Skin of body (tissue), 2 donors: ENCODE data around the gene CABP2. TPM values are rescaled to one million over a fixed set of nuclear protein-coding genes. Genes with fewer than 3 reads are reported as not detected.
"Not testable (repeated sequence)": the region's sequence is repeated elsewhere in the genome, so short reads cannot be mapped to it uniquely, and the experiment has no call there.

Experiments used
- DNase-seq: peaks from one replicate; lab custom pipeline; 2025; lab: John Stamatoyannopoulos, UW
- total RNA-seq: library from RNA; depleted of rRNA; stranded (reverse); fragments of >200 nt; gene quantifications from one replicate; pipeline ENCODE4 v1.2.3, GENCODE V29; 2014

The CABP2 gene
- total RNA-seq = not detected

DNA sequence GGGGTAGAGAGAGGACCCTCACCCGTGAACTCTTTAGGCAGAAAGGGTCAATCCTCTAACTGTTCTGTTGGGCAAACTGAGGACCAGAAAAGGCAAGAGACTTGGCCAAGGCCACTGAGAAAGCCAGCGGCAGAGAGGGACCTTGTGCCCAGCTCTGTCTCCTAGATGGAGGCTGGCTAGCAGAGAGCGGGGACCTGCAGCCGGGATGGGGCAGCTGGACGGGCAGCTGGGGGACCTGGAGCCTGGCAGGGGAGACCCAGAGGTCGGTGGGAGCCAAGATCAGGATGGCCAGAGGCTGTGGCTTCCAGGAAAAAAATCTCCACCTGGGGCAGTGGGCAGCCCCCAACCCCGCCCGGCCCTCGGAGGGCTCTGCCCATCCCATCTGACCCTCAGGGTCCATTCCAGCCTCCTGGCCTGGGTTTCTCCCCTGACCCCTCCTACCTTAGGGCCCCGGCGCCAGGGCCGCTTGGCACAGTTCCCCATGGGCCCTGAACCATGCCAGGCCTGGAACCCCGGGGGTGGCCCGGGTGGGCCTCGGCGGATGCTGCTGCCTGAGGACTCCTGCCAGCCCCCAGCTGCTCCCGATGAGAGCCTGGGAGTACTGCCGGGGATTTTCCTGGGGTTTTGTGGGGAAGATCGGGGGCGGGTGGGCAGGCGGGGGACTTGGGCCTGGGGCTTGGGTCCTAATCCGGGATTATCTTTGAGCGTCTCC is at the start of gene CABP2:
CABP2 (minus strand) TSS at position 603 of the 712 bp plus-strand sequence; CDS start at position 483, 120 bp downstream.
- DNase-seq = no peak

DNA sequence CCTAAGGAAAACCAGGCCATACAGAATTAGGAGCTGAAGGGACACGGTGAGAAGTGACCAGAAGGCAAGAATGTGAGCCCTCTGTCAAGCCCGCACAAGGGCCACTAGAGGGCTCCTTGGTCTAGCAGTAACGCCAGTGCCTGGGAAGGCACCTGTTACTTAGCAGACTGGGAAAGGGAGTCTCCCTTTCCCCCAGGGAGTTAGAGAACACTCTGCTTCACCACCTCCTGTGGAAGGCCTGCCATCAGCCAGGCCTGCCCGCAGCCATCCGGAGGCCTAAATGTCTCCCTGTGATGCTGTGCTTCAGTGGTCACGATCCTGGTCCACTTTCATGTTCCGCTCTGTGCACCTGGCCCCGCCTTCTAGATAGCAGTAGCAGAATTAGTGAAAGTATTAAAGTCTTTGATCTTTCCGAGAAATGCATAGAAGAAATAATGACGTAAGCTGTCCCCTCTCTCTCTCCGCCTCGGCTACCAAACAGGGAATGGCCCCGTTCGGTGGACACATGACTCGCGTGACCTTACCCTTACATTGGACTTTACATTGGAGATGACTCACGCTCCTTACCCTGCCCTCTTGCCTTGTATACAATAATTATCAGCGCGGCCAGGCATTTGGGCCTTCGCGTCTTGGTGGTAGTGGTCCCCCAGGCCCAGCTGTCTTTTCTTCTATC is 49.6 kb upstream of the CABP2 start:
- no peak for DNase-seq

DNA sequence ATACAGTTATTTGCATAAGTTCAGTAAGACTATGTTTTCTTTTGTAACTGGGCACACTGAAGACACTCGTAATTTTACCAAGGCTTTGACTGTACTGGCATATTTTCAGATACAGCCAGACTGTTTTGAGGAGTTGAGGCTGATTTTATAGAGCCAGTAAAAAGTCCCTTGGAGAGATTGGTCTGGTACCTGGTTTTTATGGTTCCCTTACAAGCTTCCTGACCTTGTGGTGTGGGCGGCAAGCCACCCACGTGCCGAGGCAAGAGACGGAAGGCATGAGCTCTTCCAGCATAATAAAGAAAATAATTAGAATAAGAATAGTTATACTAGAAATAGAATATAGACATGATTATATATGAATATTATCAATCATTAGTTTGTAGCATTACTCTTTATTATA is 49.1 kb upstream of the CABP2 start:
- DNase-seq = no peak

DNA sequence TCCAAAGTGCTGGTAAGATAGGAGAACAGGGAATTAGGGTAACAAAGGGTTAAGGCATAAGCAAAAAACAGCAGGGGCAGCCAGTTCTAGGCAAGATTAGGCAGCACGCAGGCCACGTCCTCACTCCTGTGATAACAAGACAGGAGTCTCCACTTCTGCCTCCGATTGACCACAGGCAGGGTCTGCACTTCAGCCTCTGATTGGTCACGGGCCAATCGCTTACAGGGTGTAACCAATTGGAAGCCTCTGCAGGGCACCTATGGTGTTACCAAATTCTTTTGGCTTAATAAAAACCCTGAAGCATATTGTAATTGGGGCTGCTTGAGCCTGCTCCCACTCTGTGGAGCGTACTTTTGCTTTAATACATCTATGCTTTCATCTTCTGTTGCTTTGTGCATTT is 48.2 kb upstream of the CABP2 start:
- no peak for DNase-seq

DNA sequence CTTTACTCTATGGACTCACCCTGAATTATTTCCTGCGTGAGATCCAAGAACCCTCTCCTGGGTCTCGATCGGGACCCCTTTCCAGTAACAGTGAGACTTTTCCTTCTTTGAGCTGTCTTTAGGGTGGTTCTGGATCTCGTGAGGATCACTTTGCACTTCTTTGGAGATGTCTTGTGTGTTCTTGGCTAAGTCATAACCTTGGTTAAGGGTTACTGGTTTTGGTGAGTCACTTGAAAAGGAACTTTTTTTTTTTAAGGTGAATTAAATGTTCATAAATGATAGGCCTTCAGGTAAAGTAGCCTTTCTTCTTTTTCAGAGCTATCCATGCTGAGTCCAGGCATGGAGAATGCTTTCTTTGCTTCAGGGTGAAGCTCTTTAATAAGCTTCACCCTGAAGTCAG is 41.0 kb upstream of the CABP2 start:
- no peak for DNase-seq

DNA sequence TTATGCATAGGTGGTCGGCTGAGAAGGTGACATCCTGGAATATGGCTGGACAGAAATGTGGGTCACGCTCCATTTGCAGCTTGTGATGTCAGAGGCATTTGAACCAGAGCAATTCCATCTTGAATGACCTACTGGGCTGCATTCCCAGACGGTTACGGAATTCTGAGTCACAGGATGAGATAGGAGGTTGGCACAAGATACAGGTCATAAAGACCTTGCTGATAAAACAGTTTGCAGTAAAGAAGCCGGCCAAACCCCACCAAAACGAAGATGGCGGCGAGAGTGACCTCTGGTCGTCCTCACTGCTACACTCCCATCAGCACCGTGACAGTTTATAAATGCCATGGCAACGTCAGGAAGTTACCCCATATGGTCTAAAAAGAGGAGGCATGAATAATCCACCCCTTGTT is 40.5 kb upstream of the CABP2 start:
- peak; percentile 30 for DNase-seq

DNA sequence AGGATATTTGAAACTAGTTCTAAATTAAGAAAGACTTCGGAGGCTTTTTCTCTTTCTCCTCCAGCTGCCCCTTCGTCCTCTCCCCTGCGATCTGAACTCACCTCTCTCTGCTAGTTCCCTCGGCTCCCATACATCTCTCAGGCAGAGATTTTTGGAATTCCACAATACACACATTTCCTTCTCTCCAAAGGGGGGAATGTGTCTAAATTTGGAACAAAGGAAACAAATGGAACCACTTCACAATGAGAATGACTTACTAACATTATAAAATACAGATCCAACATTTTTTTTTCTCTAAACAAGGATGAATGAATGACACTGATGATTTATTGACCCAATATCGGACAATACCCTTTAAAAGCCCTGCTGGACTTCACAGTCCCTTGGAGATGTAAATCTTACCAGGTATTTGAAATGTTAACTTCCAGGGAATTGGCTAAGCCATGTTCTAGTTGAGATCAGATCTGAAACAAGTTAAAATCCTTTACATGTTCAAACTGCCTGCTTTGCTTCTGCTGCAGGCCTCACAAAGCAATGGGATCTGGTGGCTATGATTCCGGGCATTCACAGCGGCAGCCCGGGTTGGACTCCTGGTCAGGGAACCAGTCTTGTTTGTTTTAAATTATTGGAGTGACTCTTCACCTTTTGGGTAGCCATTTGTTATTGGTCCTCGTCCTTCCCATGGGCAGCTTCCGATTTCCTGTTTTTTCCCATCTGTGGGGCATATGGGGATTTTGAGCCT is 39.9 kb upstream of the CABP2 start:
- DNase-seq = no peak

DNA sequence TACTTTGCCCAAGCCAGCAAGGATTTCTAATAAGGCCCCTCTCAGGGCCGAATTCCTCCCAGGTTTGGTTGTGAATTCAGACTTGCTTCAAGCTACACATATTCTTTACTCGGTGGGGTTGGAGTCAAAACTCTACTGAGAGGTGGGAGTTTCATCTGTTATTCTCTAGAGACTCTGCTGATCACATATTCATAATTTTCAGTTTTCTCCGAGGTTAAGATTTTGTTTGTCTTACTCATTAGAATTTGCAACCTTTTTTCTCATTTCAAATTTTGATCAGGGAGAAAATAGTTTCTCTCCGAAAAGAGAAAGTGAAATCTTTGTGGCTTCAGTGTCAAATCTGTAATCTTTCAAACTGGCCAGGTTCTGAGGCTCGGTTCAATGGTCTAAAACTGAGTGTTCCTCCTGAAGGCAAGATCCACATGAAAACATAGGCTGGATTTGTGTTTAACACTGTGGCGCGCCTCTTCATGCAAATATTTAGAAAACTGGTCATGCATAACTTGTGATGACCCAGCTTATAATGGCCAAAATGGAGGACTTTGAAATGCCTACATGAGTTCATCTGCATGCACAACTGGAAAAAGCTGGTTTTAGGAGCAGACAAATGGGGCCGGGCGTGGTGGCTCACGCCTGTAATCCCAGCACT is 38.8 kb upstream of the CABP2 start:
- no peak for DNase-seq

DNA sequence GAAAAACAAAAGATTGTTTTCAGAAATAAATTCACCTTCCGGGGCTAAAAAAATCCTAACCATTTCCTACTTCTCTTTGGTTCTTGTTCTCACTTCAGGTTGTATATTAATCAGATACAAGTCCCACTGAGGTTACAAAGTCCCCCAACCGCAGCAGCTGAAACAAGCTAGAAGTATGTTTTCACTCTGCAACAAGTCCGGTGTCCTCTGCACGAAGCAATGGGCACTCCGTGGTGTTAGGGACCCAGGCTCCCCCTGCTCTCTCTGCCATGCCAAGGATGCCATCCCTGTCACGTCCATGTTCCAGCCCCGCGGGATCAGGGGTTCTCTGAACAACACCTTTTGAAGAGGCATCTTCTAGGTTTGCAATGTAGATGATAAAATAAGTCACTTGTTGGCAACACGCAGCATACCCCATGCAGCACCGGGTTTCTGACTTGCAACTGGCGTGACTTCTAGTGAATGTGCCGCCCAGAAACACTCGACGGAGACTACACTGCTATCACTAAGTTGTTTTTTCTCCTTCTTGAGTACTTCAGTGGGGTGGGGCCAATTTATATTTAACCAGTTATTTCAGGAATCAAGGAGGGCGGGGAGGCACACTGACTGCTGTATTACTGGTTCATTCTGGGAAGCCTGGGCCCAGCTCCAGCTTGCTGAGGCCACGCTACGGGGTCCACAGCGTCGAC is 35.0 kb upstream of the CABP2 start:
- DNase-seq = no peak

DNA sequence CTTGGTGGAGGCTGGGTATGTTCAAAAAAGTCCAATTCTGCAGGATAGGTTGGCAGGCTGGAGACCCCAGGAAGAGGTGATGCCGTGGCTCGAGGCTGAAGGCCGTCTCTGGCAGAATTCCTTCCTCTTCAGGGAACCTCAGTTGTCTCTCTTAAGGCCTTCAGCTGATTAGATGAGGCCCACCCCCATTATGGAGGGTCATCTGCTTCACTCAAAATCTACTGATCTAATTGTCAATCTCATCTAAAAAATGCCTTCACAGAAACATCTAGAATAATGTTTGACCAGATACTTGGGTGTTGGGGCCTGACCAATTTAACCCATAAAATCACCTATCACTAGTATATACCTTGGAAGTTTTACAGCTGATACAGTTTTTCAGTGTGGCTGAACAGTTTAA is 33.0 kb upstream of the CABP2 start:
- no peak for DNase-seq

DNA sequence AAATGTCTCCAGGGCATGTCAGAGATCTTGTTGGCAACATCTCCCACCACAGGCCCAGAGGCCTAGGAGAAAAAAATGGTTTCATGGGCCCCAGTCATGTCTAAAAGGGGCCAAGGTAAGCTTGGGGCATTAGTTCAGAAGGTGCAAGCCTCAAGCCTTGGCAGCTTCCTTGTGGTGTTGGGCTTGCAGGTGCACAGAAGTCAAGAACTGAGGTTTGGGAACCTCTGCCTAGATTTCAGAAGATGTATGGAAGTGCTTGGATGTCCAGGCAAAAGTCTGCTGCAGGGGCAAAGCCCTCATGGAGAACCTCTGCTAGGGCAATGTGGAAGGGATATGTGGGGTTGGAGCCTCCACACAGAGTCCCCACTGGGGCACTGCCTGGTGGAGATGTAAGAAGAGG is 28.5 kb upstream of the CABP2 start:
- not testable (repeated sequence) for DNase-seq

DNA sequence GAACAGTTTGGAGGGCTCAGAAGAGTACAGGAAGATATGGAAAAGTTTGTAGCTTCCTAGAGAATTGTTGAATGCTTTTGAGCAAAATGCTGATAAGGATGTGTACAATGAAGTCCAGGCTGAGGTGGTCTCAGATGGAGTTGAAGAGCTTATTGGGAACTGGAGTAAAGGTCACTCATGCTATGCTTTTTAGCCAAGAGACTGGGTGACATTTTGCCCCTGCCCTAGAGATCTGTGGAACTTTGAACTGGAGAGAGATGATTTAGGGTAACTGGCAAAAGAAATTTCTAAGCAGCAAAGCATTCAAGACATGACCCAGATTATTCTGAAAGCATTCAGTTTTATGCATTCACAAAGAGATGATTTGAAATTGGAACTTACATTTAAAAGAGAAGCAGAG is 27.9 kb upstream of the CABP2 start:
- no peak for DNase-seq

DNA sequence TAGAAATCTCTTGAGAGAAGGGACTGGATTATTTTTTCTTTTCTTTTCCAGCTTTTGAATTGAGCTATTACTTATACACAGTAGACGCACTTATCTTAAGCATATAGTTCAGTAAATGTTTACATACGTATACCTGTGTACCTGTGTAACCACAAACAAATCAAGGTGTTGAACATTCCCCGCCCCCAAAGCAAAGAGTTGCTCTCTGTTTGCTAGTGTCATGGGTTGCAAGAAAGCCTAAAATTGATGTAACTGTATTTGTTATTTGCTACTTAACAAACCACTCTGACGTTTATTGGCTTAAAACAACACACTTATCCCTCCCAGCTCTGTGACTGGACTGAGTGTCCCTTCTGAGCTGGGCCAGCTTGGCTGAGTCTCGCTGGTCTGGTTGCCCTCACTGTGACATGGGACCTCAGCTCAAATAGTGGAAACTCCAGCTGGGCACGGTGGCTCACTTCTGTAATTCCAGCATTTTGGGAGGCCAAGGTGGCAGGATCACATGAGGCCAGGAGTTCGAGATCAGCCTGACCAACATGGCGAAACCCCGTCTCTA is 25.4 kb upstream of the CABP2 start:
- no peak for DNase-seq

DNA sequence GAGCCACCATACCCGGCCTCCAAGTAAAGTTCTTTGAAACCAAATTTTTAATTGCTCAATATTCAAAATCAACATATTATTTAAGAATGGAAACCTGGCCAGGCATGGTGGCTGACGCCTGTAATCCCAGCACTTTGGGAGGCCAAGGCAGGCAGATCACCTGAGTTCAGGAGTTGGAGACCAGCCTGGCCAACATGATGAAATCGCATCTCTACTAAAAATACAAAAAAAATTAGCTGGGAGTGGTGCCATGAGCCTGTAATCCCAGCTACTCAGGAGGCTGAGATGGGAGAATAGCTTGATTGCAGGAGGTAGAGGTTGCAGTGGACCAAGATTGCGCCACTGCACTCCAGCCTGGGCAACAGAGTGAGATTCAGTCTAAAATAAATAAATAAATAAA is 24.9 kb upstream of the CABP2 start:
- DNase-seq = not testable (repeated sequence)

DNA sequence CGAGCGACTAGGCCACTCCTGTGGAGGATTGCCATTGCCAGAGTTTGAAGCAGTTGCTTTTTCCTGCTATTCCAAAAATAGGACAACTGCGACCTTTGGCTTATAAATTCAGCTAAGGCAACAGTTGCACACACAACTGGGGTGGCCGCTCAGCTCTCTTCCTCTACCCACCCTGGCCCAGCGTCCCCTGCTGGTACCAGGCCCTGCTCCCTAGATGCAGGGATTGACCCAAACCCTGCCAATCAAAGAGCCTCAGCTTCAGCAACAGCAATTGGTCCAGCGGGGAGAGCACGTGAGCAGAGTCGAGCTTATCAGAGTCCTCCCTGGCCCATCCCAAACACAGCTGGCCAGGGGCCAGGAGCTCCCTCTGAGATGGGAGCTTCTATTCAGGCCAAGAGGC is 22.0 kb upstream of the CABP2 start:
- no peak for DNase-seq

DNA sequence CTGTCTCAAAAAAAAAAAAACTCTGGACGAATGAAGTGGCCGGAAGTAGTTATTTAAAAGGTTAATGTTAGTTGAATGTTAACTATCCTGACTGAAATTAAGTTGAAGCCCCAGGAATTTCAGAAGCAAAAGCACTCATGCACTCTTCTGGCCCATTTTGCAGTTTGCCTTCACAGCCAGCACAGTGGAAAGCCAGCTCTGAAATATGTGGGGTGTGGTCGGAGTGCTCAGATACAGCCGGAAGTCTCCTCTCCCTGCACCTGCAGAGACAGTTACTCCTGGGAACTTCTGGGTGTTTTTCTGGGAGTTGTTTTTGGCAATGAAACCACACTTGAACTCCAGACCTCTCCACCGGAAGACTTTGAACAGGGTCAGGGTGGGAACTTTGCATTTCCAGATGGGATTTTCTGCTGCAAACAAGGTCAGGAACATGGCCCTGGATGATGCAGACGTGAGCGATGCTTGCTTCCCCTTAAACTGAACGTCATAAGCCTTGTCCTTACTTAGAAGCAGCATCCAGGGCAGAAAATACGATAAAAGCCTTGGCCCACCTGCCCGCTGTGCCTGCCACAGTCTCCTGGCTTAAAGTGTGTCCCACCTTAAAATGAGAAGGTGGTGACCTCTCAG is 21.5 kb upstream of the CABP2 start:
- DNase-seq = no peak

DNA sequence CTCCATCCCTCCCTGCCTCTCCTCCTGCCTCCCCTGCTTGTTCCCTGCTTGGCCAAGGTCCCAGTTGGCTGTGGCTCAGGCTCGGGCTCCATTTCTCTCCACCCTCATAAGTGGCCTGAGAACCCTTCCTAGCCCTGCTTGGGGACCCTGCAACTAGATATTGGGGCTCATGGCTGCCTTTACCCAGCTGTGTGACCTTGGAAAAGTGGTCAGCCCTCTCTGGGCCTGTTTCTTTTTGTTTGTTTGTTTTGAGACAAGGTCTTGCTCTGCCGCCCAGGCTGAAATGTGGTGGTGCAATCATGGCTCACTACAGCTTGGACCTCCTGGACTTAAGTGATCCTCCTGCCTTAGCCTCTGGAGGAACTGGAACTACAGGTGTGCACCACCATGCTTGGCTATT is 20.3 kb upstream of the CABP2 start:
- DNase-seq = no peak

DNA sequence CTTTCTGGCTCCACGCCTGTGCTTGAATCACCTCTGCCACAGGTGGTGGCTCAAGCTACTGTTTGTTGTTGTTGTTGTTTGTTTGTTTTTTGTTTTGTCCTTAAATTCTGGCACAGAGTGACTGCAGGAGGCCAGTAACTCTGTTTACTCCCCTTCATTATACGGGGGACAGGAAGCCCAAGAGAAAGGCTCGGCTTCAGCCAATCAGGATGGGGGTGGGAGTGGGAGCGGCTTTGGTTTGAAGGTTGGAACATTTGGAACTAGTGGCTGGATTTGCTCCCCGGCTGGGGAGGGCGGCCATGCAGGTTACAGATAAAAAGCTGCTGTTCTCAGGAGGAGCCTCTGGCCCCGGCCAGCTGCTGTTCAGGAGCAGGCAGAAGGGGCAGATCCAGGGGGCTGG is 19.7 kb upstream of the CABP2 start:
- DNase-seq = no peak

DNA sequence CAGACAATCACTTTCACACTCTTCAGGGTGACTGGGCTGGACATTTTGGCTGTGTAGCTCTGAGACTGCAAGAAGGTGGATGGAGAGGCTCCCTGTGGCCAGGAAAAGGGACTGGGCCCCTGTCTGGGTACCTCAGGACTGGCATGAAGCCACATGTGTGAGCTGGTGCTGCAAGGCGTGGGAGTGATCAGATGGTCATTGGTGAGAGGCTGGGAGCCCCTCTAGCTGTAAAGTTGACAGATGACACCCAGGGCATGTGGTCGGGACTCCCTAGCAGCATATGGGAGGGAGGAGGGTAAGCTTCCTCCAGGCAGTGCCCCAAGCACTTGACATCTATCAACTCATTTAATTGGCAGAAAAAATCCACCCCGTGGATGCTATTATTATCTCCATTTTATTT is 18.9 kb upstream of the CABP2 start:
- DNase-seq = no peak

DNA sequence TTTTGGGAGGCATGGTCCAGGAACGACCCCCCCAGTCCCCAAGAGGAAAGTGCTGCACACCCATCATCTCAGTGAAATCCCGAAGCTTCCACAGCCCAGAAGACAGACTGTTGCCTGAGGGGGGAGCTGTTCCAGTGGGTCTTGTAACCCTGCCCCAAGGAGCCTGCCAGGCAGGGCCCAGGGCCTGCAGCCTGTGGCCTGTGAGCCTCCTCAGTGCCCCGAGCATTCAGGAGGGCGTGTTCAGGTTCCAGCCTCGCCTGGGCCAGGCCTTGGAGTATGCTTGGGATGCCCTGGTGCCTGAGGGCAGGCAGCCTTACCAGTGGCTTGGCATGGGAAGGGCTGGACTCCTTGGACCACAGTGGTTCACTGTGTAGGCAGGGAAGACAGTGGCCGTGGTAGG is 18.0 kb upstream of the CABP2 start:
- DNase-seq = no peak

DNA sequence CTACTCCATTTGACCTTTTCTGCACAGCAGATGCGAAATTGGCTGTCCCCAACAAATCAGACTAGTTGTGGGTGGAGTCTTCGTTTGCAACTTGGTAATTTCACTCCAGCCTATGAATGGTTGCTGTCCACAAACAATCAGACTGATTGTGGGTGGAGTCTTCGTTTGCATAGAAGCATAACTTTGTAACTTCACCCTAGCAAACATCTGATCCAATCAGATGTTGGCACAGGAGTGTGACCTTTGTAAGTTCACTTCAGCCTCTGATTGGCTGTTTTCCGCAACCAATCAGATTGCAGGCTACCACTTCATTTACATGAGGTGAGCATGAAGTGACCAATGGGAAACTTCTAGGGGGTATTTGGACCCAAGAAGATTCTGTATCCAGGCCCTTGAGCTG is 16.3 kb upstream of the CABP2 start:
- DNase-seq = no peak
